H9 (cell line): ENCODE measurements around the gene TMEM242. TPM values are rescaled to one million over a fixed set of nuclear protein-coding genes. Genes with fewer than 3 reads are reported as not detected.

Source experiments
- DNase-seq: peaks from one replicate; pipeline ENCODE4 v3.0.0-alpha.2; 2017
- H2AFZ ChIP-seq: one replicate; pipeline ENCODE4 v1.6.1; 2013; ENCODE audit warnings: mild to moderate bottlenecking, low read length, control low read depth, moderate library complexity
- H2AK5ac ChIP-seq: 2 replicates; pipeline ENCODE4 v1.6.1; 2013; ENCODE audit warnings: low read length, control low read depth, mixed read lengths; ENCODE audit not compliant: insufficient read length
- H2BK120ac ChIP-seq: one replicate; pipeline ENCODE4 v1.6.1; 2013; ENCODE audit warnings: low read depth, mild to moderate bottlenecking, low read length, control low read depth, inconsistent platforms; ENCODE audit not compliant: poor library complexity, severe bottlenecking
- H2BK12ac ChIP-seq: 2 replicates; pipeline ENCODE4 v1.6.1; 2013; ENCODE audit warnings: low read length, control low read depth, mixed read lengths, low read depth; ENCODE audit not compliant: insufficient read length
- H2BK15ac ChIP-seq: 2 replicates; pipeline ENCODE4 v1.6.1; 2013; ENCODE audit warnings: low read depth, low read length, control low read depth
- H2BK20ac ChIP-seq: one replicate; pipeline ENCODE4 v1.6.1; 2013; ENCODE audit warnings: low read depth, mild to moderate bottlenecking, low read length, control low read depth, inconsistent platforms; ENCODE audit not compliant: poor library complexity, severe bottlenecking
- H2BK5ac ChIP-seq: 2 replicates; pipeline ENCODE4 v1.6.1; 2013; ENCODE audit warnings: low read length, control low read depth, mixed read lengths; ENCODE audit not compliant: insufficient read length
- H3K14ac ChIP-seq: 2 replicates; pipeline ENCODE4 v1.6.1; 2013; ENCODE audit warnings: low read length, control low read depth; ENCODE audit not compliant: insufficient read depth
- H3K18ac ChIP-seq: 2 replicates; pipeline ENCODE4 v1.6.1; 2013; ENCODE audit warnings: low read depth, mild to moderate bottlenecking, mixed read lengths, low read length, control low read depth; ENCODE audit not compliant: insufficient read length
- H3K23ac ChIP-seq: 2 replicates; pipeline ENCODE4 v1.6.1; 2013; ENCODE audit warnings: low read length, control low read depth, mixed read lengths, low read depth; ENCODE audit not compliant: insufficient read length
- H3K23me2 ChIP-seq: 2 replicates; pipeline ENCODE4 v1.6.1; 2013; ENCODE audit warnings: low read depth, mild to moderate bottlenecking, mixed read lengths, low read length, control low read depth; ENCODE audit not compliant: insufficient read length, poor library complexity, severe bottlenecking
- H3K27ac ChIP-seq: 2 replicates; pipeline ENCODE4 v1.5.1; 2013; ENCODE audit warnings: low read length, control low read depth, mixed read lengths, low read depth; ENCODE audit not compliant: insufficient read length
- H3K27me3 ChIP-seq: 2 replicates; pipeline ENCODE4 v1.6.1; 2013; ENCODE audit warnings: low read length, control low read depth, inconsistent platforms; ENCODE audit not compliant: insufficient read depth
- H3K4ac ChIP-seq: 2 replicates; pipeline ENCODE4 v1.6.1; 2013; ENCODE audit warnings: low read depth, mild to moderate bottlenecking, control low read depth, inconsistent platforms, low read length, moderate library complexity
- H3K4me1 ChIP-seq: 2 replicates; pipeline ENCODE4 v1.6.1; 2013; ENCODE audit warnings: low read length, control low read depth, inconsistent platforms; ENCODE audit not compliant: insufficient read depth
- H3K4me2 ChIP-seq: 2 replicates; pipeline ENCODE4 v1.6.1; 2013; ENCODE audit warnings: low read length, control low read depth, mixed read lengths; ENCODE audit not compliant: insufficient read length, insufficient read depth
- H3K56ac ChIP-seq: 2 replicates; pipeline ENCODE4 v1.6.1; 2013; ENCODE audit warnings: low read depth, mild to moderate bottlenecking, mixed read lengths, low read length, control low read depth; ENCODE audit not compliant: insufficient read length
- H3K79me1 ChIP-seq: 2 replicates; pipeline ENCODE4 v1.6.1; 2013; ENCODE audit warnings: low read depth, mild to moderate bottlenecking, moderate library complexity, low read length, control low read depth, inconsistent platforms; ENCODE audit not compliant: insufficient read depth, poor library complexity, severe bottlenecking
- H3K79me2 ChIP-seq: 2 replicates; pipeline ENCODE4 v1.6.1; 2013; ENCODE audit warnings: low read length, control low read depth, inconsistent platforms; ENCODE audit not compliant: insufficient read depth
- H3K9ac ChIP-seq: 2 replicates; pipeline ENCODE4 v1.6.1; 2013; ENCODE audit warnings: low read length, control low read depth, mixed read lengths; ENCODE audit not compliant: insufficient read length; ENCODE audit errors: extremely low read depth
- H3K9me3 ChIP-seq: one replicate; pipeline ENCODE4 v1.6.1; 2013; ENCODE audit warnings: low read depth, low read length, inconsistent platforms; ENCODE audit not compliant: control insufficient read depth
- H3T11ph ChIP-seq: one replicate; pipeline ENCODE4 v1.6.1; 2013; ENCODE audit warnings: mild to moderate bottlenecking, low read length, control low read depth, inconsistent platforms
- H4K20me1 ChIP-seq: one replicate; pipeline ENCODE4 v1.6.1; 2013; ENCODE audit not compliant: control insufficient read depth, insufficient read length, insufficient read depth
- H4K5ac ChIP-seq: 2 replicates; pipeline ENCODE4 v1.6.1; 2013; ENCODE audit warnings: low read depth, mild to moderate bottlenecking, mixed read lengths, low read length, control low read depth; ENCODE audit not compliant: insufficient read length
- H4K8ac ChIP-seq: replicated peaks from 2 replicates; pipeline ENCODE4 v1.6.1; 2013; ENCODE audit warnings: low read length, control low read depth, mixed read lengths, low read depth; ENCODE audit not compliant: insufficient read length
- H4K91ac ChIP-seq: 2 replicates; pipeline ENCODE4 v1.6.1; 2013; ENCODE audit warnings: low read depth, mild to moderate bottlenecking, moderate library complexity, mixed read lengths, low read length, control low read depth; ENCODE audit not compliant: insufficient read length
- H3K27ac Mint-ChIP-seq, 3 experiments: 2 replicates in 2 of 3; 3 replicates in 1 of 3; pipeline ENCODE4 v1.8.0; 2020 to 2021; ENCODE audit warnings: mixed read lengths in 3 of 3, mild to moderate bottlenecking in 1 of 3, moderate library complexity in 1 of 3
- H3K27me3 Mint-ChIP-seq: 2 replicates; pipeline ENCODE4 v1.8.0; 2021; ENCODE audit warnings: low read depth, mild to moderate bottlenecking, moderate library complexity, mixed read lengths
- H3K36me3 Mint-ChIP-seq, 3 experiments: 2 replicates in 2 of 3; 3 replicates in 1 of 3; pipeline ENCODE4 v1.8.0; 2020 to 2021; ENCODE audit warnings: low read depth in 3 of 3, mixed read lengths in 3 of 3; ENCODE audit not compliant: insufficient read depth in 1 of 3
- H3K4me1 Mint-ChIP-seq, 2 experiments: 2 replicates each; pipeline ENCODE4 v1.8.0; 2020; ENCODE audit warnings: mixed read lengths in 2 of 2
- H3K4me3 Mint-ChIP-seq, 2 experiments: 2 replicates in 1 of 2; 3 replicates in 1 of 2; pipeline ENCODE4 v1.8.0; 2020 to 2021; ENCODE audit warnings: mild to moderate bottlenecking in 2 of 2, mixed read lengths in 2 of 2, moderate library complexity in 1 of 2
- H3K9me3 Mint-ChIP-seq, 2 experiments: 2 replicates in 1 of 2; 3 replicates in 1 of 2; pipeline ENCODE4 v1.8.0; 2020; ENCODE audit warnings: mild to moderate bottlenecking in 2 of 2, mixed read lengths in 2 of 2, moderate library complexity in 1 of 2
- CTCF ChIP-seq: fragments of 200-600 bp; sonication (generic); conservative IDR thresholded peaks from 3 replicates; pipeline ENCODE4 v1.8.0; 2021; ENCODE audit warnings: antibody characterized with exemption, mild to moderate bottlenecking
- WGBS: extraction: QIAGEN DNeasy Blood & Tissue Kit; methylation state at CpG from one replicate; pipeline ENCODE4 v1.1.7; 2013; ENCODE audit warnings: missing lambda C conversion rate, low lambda C conversion rate, mixed read lengths; ENCODE audit not compliant: insufficient read length; ENCODE audit errors: extremely low coverage; 5-methylcytosine and 5-hydroxymethylcytosine counted together
- total RNA-seq: library from RNA; stranded (reverse); gene quantifications from 2 replicates; pipeline ENCODE4 v1.2.1, GENCODE V29; 2021

Gene TMEM242
- total RNA-seq, 1 experiment from 2014 or later, result 10.5 TPM

GRCh38 chr6:157244175-157244574, 79.1 kb downstream of the TMEM242 start:
- Histone ChIP-seq H2BK12ac (no peak overlapping the region), H3K9ac (no peak overlapping the region), H2BK5ac (no peak overlapping the region), H2AFZ (no peak overlapping the region), H3K27me3 (no peaks in the 10 kb centered on the region), H2AK5ac (no peak overlapping the region), H3K79me1 (no peaks in the 10 kb centered on the region), H3K4ac (no peak overlapping the region), H3K18ac (no peak overlapping the region), H4K91ac (no peak overlapping the region), H3K27ac (no peak overlapping the region), H4K20me1 (no peaks in the 10 kb centered on the region), H3T11ph (no peak overlapping the region), H3K79me2 (no peaks in the 10 kb centered on the region), H3K4me2 (no peak overlapping the region), H4K5ac (no peak overlapping the region), H2BK20ac (no peak overlapping the region), H3K14ac (no peak overlapping the region), H4K8ac (no peak overlapping the region), H3K23me2 (no peaks in the 10 kb centered on the region), H3K4me1 (no peaks in the 10 kb centered on the region; the same call in 1 of the 2 replicates), H3K23ac (no peak overlapping the region), H3K56ac (no peak overlapping the region), H2BK15ac (no peak overlapping the region), H2BK120ac (no peak overlapping the region), H3K9me3 (no peaks in the 10 kb centered on the region)
- Mint-ChIP-seq H3K27me3 (peaks cover 4% of the 10 kb centered on the region), H3K4me3 (no peak overlapping the region), H3K9me3 (peaks cover 8 to 9% of the 10 kb centered on the region in 2 experiments; a peak in 4 of 5 replicates), H3K36me3 (peaks cover 0 to 8% (median 0%) of the 10 kb centered on the region in 3 experiments; a peak in 2 of 7 replicates), H3K4me1 (peaks cover 7 to 25% of the 10 kb centered on the region in 2 experiments), H3K27ac (no peak overlapping the region; a peak in 1 of 7 replicates)
- DNase-seq, result no peak
- TF ChIP-seq CTCF, result no peak
- no CpG with 5 or more reads among the region's 4 CpGs for WGBS
